ENCODE results near the gene CCKAR.

CCKAR gene

GRCh38 chr4:26455571-26455970 is 34.7 kb downstream of the CCKAR start:
- DNase-seq (ENCODE audit: low read depth), result no peak
- TF ChIP-seq CTCF (IDR thresholded peaks at IDR 0.05; ENCODE audit: low read length, missing control alignments), result no peak
- no peak overlapping the region for H3K4me3 ChIP-seq (replicated peaks; ENCODE audit: low read depth, low read length)

- DNase-seq (ENCODE audit: low read depth), result no peak
- no peak overlapping the region for H3K4me3 ChIP-seq (replicated peaks; ENCODE audit: low read depth, low read length)
- no peak for TF ChIP-seq CTCF (IDR thresholded peaks at IDR 0.05; ENCODE audit: low read length, missing control alignments)
Observed at GRCh38 chr4:26454961-26455360, 35.3 kb downstream of the CCKAR start.

GRCh38 chr4:26452565-26453531 is 37.4 kb downstream of the CCKAR start:
- no peak for DNase-seq (ENCODE audit: low read depth)
- H3K4me3 ChIP-seq (replicated peaks; ENCODE audit: low read depth, low read length), result no peak overlapping the region
- no peak for TF ChIP-seq CTCF (IDR thresholded peaks at IDR 0.05; ENCODE audit: low read length, missing control alignments)

- no peak for TF ChIP-seq CTCF (IDR thresholded peaks at IDR 0.05; ENCODE audit: low read length, missing control alignments)
- no peak for DNase-seq (ENCODE audit: low read depth)
- H3K4me3 ChIP-seq (replicated peaks; ENCODE audit: low read depth, low read length), result no peak overlapping the region
Observed at GRCh38 chr4:26451597-26451996, 38.7 kb downstream of the CCKAR start.

GRCh38 chr4:26450418-26450817 is 39.9 kb downstream of the CCKAR start:
- no peak overlapping the region for H3K4me3 ChIP-seq (replicated peaks; ENCODE audit: low read depth, low read length)
- DNase-seq (ENCODE audit: low read depth), result no peak
- no peak for TF ChIP-seq CTCF (IDR thresholded peaks at IDR 0.05; ENCODE audit: low read length, missing control alignments)

- DNase-seq (ENCODE audit: low read depth), result no peak
- no peak for TF ChIP-seq CTCF (IDR thresholded peaks at IDR 0.05; ENCODE audit: low read length, missing control alignments)
- H3K4me3 ChIP-seq (replicated peaks; ENCODE audit: low read depth, low read length), result no peak overlapping the region
Observed at GRCh38 chr4:26447378-26447777, 42.9 kb downstream of the CCKAR start.

- H3K4me3 ChIP-seq (replicated peaks; ENCODE audit: low read depth, low read length), result no peak overlapping the region
- no peak for DNase-seq (ENCODE audit: low read depth)
- no peak for TF ChIP-seq CTCF (IDR thresholded peaks at IDR 0.05; ENCODE audit: low read length, missing control alignments)
Observed at GRCh38 chr4:26441771-26442170, 48.5 kb downstream of the CCKAR start.
